ENCODE data around the gene LPP.

GRCh38 chr3:188539037-188539436 lies 385.1 kb downstream of the LPP start:
- TF ChIP-seq CTCF (IDR thresholded peaks at IDR 0.05; ENCODE audit: insufficient read depth, low read length, poor library complexity, severe bottlenecking) = no peak
- no peak for TF ChIP-seq EZH2phosphoT487 (conservative IDR thresholded peaks at IDR 0.05; ENCODE audit: low read length)

Measured in SU-DHL-6 (cell line).